H1 (cell line): ENCODE measurements around the gene CBFB. TPM values are rescaled to one million over a fixed set of nuclear protein-coding genes. Genes with fewer than 3 reads are reported as not detected.

Experiments
- ASH2L ChIP-seq: fragments of 200-600, 300-600 bp; sonication (generic); IDR thresholded peaks from one replicate; pipeline ENCODE4 v1.7.1; 2017; ENCODE audit warnings: low read length
- KDM1A ChIP-seq: fragments of 200-600, 300-600 bp; sonication (generic); IDR thresholded peaks from 2 replicates; pipeline ENCODE4 v1.7.1; 2016; ENCODE audit warnings: mild to moderate bottlenecking, low read length, borderline replicate concordance
- RAD21 ChIP-seq, 2 experiments: IDR thresholded peaks in 1 of 2; conservative IDR thresholded peaks in 1 of 2; 2 replicates each; pipeline ENCODE4 v1.6.1; 2011; ENCODE audit warnings: low read depth in 2 of 2, low read length in 2 of 2, improper control_type of control experiment in 1 of 2, inconsistent platforms in 1 of 2, mild to moderate bottlenecking in 1 of 2, moderate library complexity in 1 of 2
- SIRT6 ChIP-seq: IDR thresholded peaks from one replicate; pipeline ENCODE4 v1.7.1; 2012; ENCODE audit warnings: low read length, inconsistent platforms
- polyA plus RNA-seq, 7 experiments: library from polyadenylated mRNA; depleted of rRNA in 3 of 7; stranded (reverse) in 5 of 7; unstranded in 2 of 7; fragments of >200 nt in 5 of 7; fragments of 200-250 nt in 2 of 7; gene quantifications; 1 replicate in 5 of 7; 2 replicates in 1 of 7; 4 replicates in 1 of 7; pipeline versions ENCODE4 v1.2.1 to v1.2.3, GENCODE V29; 2011 to 2013; ENCODE audit warnings: missing spikeins in 2 of 7, mixed read lengths in 2 of 7
- total RNA-seq: library from RNA; stranded (reverse); fragmentation: NEBNext Ultra II Directional; extraction: Animal tissue kit (Norgen Biotek cat#: 25700); gene quantifications from 2 replicates; pipeline ENCODE4 v1.2.1, GENCODE V29; 2021

The CBFB gene
- total and polyA plus RNA-seq, 2 of the 8 experiments (the other 6 are each of a cell fraction or from before 2014, with no cell fraction given) = 11.5 to 31.6 TPM

- no peak for TF ChIP-seq RAD21 (IDR thresholded peaks at IDR 0.05 in 1 of 2, conservative IDR thresholded peaks at IDR 0.05 in 1 of 2; ENCODE audit: low read depth in 2 of 2, low read length in 2 of 2)
- TF ChIP-seq ASH2L = no peak
- no peak for TF ChIP-seq KDM1A
- no peak for TF ChIP-seq SIRT6
- TF ChIP-seq, all 59 proteins: peak for 0
Measured at GRCh38 chr16:67052399-67052798, 23.4 kb downstream of the CBFB start (continued).
